IMR-90 (cell line): Measurements from ENCODE around the gene CRLF2. TPM values are rescaled to one million over a fixed set of nuclear protein-coding genes. Genes with fewer than 3 reads are reported as not detected.

Experiments used
- ATAC-seq: fragments of 200-7000 bp; cut with Tn5 transposase; 2 replicates; pipeline ENCODE4 v1.9.1; 2020; ENCODE audit warnings: low read depth, mild to moderate bottlenecking, moderate library complexity
- BruUV-seq: library from RNA; stranded (reverse); fragments of 400-500 nt; replicated peaks from 2 replicates; lab custom pipeline; 2021; lab: Mats Ljungman, UMichigan
- CTCF ChIA-PET: fragments of 300-600 bp; formaldehyde crosslinking; extraction: SDS; loops from one replicate; lab custom pipeline; 2021; ENCODE audit warnings: antibody characterized with exemption; lab: Yijun Ruan, JAX
- POLR2A ChIA-PET: fragments of 300-600 bp; sonication (Branson Sonifier 250); formaldehyde crosslinking; loops from one replicate; lab custom pipeline; 2022; ENCODE audit warnings: antibody characterized with exemption; ENCODE audit not compliant: unreplicated experiment; lab: Charles Lee
- DNase-seq: peaks from one replicate; pipeline ENCODE4 v3.0.0; 2013
- H2AFZ ChIP-seq: replicated peaks from 2 replicates; pipeline ENCODE3; 2013; ENCODE audit warnings: low read length, mild to moderate bottlenecking; ENCODE audit not compliant: poor library complexity
- H2AK5ac ChIP-seq: 2 replicates; pipeline ENCODE4 v1.6.1; 2013; ENCODE audit warnings: low read depth, low read length, inconsistent platforms
- H2AK9ac ChIP-seq: replicated peaks from 2 replicates; pipeline ENCODE3; 2013; ENCODE audit warnings: mild to moderate bottlenecking, low read depth, low read length, moderate library complexity; ENCODE audit not compliant: poor library complexity
- H2BK120ac ChIP-seq: 2 replicates; pipeline ENCODE4 v1.6.1; 2013; ENCODE audit warnings: low read depth, low read length, inconsistent platforms
- H2BK15ac ChIP-seq: 3 replicates; pipeline ENCODE4 v1.6.1; 2013; ENCODE audit warnings: low read depth, low read length, inconsistent platforms
- H2BK20ac ChIP-seq: 2 replicates; pipeline ENCODE4 v1.6.1; 2013; ENCODE audit warnings: low read depth, mild to moderate bottlenecking, inconsistent platforms, low read length, moderate library complexity
- H2BK5ac ChIP-seq: 2 replicates; pipeline ENCODE4 v1.6.1; 2013; ENCODE audit warnings: mild to moderate bottlenecking, low read depth, low read length, inconsistent platforms; ENCODE audit not compliant: poor library complexity, severe bottlenecking
- H3K14ac ChIP-seq: replicated peaks from 2 replicates; pipeline ENCODE4 v1.6.1; 2013; ENCODE audit warnings: low read depth, low read length, inconsistent platforms
- H3K18ac ChIP-seq: 2 replicates; pipeline ENCODE4 v1.6.1; 2013; ENCODE audit warnings: low read depth, low read length, control low read depth
- H3K23ac ChIP-seq: 2 replicates; pipeline ENCODE4 v1.6.1; 2013; ENCODE audit warnings: low read depth, low read length, inconsistent platforms
- H3K27ac ChIP-seq: 2 replicates; pipeline ENCODE4 v1.5.1; 2013; ENCODE audit warnings: mild to moderate bottlenecking, control low read depth, low read length; ENCODE audit not compliant: insufficient read depth
- H3K27me3 ChIP-seq: 2 replicates; pipeline ENCODE4 v1.6.1; 2013; ENCODE audit warnings: low read length; ENCODE audit not compliant: control insufficient read depth, insufficient read depth
- H3K36me3 ChIP-seq: 2 replicates; pipeline ENCODE4 v1.6.1; 2013; ENCODE audit warnings: low read length, mixed read lengths; ENCODE audit not compliant: control insufficient read depth, insufficient read depth
- H3K4ac ChIP-seq: 2 replicates; pipeline ENCODE4 v1.6.1; 2013; ENCODE audit warnings: low read depth, low read length, inconsistent platforms
- H3K4me1 ChIP-seq: 2 replicates; pipeline ENCODE4 v1.6.1; 2013; ENCODE audit warnings: low read length, mixed read lengths; ENCODE audit not compliant: control insufficient read depth, insufficient read depth
- H3K4me2 ChIP-seq: 2 replicates; pipeline ENCODE4 v1.6.1; 2013; ENCODE audit warnings: low read depth, mild to moderate bottlenecking, control low read depth, low read length, moderate library complexity
- H3K4me3 ChIP-seq: 2 replicates; pipeline ENCODE4 v1.5.1; 2013; ENCODE audit warnings: low read depth, mild to moderate bottlenecking, control low read depth, low read length, moderate library complexity; ENCODE audit not compliant: insufficient read depth
- H3K56ac ChIP-seq: 2 replicates; pipeline ENCODE4 v1.6.1; 2013; ENCODE audit warnings: low read length, inconsistent platforms; ENCODE audit not compliant: insufficient read depth; ENCODE audit errors: extremely low read depth
- H3K79me1 ChIP-seq, 2 experiments: 2 replicates each; pipeline ENCODE4 v1.6.1; 2013; ENCODE audit warnings: low read length in 2 of 2, inconsistent platforms in 1 of 2, low read depth in 1 of 2
- H3K9ac ChIP-seq: 2 replicates; pipeline ENCODE4 v1.6.1; 2013; ENCODE audit warnings: low read depth, low read length, control low read depth
- H3K9me1 ChIP-seq: 2 replicates; pipeline ENCODE4 v1.6.1; 2013; ENCODE audit warnings: low read length, inconsistent platforms; ENCODE audit not compliant: insufficient read depth
- H3K9me3 ChIP-seq: 2 replicates; pipeline ENCODE4 v1.6.1; 2013; ENCODE audit warnings: low read length; ENCODE audit not compliant: control insufficient read depth, insufficient read depth
- H4K20me1 ChIP-seq: 2 replicates; pipeline ENCODE4 v1.6.1; 2013; ENCODE audit warnings: low read length, inconsistent platforms; ENCODE audit not compliant: insufficient read depth
- H4K5ac ChIP-seq: 2 replicates; pipeline ENCODE4 v1.6.1; 2013; ENCODE audit warnings: mild to moderate bottlenecking, low read depth, low read length, control low read depth
- H4K8ac ChIP-seq, 2 experiments: 2 replicates each; pipeline ENCODE4 v1.6.1; 2013; ENCODE audit warnings: low read depth in 2 of 2, low read length in 2 of 2, control low read depth in 1 of 2, inconsistent platforms in 1 of 2
- H4K91ac ChIP-seq: 2 replicates; pipeline ENCODE4 v1.6.1; 2013; ENCODE audit warnings: low read depth, low read length, inconsistent platforms; ENCODE audit not compliant: insufficient read depth
- BHLHE40 ChIP-seq: fragments of 150-350 bp; IDR thresholded peaks from 2 replicates; pipeline ENCODE4 v1.6.1; 2016; ENCODE audit warnings: mild to moderate bottlenecking, low read depth, low read length
- CEBPB ChIP-seq: IDR thresholded peaks from 2 replicates; pipeline ENCODE4 v1.6.1; 2012; ENCODE audit warnings: low read depth, low read length, improper control_type of control experiment
- CHD1 ChIP-seq: IDR thresholded peaks from 2 replicates; pipeline ENCODE4 v1.6.1; 2012; ENCODE audit warnings: low read depth, low read length, improper control_type of control experiment
- FOS ChIP-seq: fragments of 150-350 bp; IDR thresholded peaks from 2 replicates; pipeline ENCODE4 v1.6.1; 2016; ENCODE audit warnings: low read depth, low read length
- MAZ ChIP-seq: IDR thresholded peaks from 2 replicates; pipeline ENCODE4 v1.6.1; 2012; ENCODE audit warnings: low read depth, mild to moderate bottlenecking, low read length, improper control_type of control experiment, moderate library complexity, borderline replicate concordance
- MXI1 ChIP-seq: IDR thresholded peaks from 2 replicates; pipeline ENCODE4 v1.6.1; 2012; ENCODE audit warnings: low read depth, mild to moderate bottlenecking, low read length, moderate library complexity, borderline replicate concordance
- NFE2L2 ChIP-seq: fragments of 150-350 bp; IDR thresholded peaks from 2 replicates; pipeline ENCODE4 v1.6.1; 2016; ENCODE audit warnings: low read depth, mild to moderate bottlenecking, low read length
- RAD21 ChIP-seq: IDR thresholded peaks from 2 replicates; pipeline ENCODE4 v1.6.1; 2012; ENCODE audit warnings: low read length, improper control_type of control experiment
- RCOR1 ChIP-seq: IDR thresholded peaks from 2 replicates; pipeline ENCODE4 v1.6.1; 2012; ENCODE audit warnings: mild to moderate bottlenecking, low read length, improper control_type of control experiment; ENCODE audit not compliant: insufficient replicate concordance
- USF2 ChIP-seq: fragments of 150-350 bp; IDR thresholded peaks from 2 replicates; pipeline ENCODE4 v1.6.1; 2017; ENCODE audit warnings: mild to moderate bottlenecking, antibody characterized with exemption, low read length, low read depth
- WGBS, 2 experiments: methylation state at CpG; one replicate each; pipeline versions ENCODE4 v1.1.5 to v1.1.7; 2013; ENCODE audit warnings: missing lambda C conversion rate in 2 of 2; ENCODE audit not compliant: insufficient read length in 1 of 2; ENCODE audit errors: extremely low coverage in 2 of 2; 5-methylcytosine and 5-hydroxymethylcytosine counted together
- dilution Hi-C: fragments of 300-500 bp; cut with HindIII; formaldehyde crosslinking; loops from one replicate; pipeline ENCODE4 v1.14.3; 2018; ENCODE audit warnings: low sequenced_read_pairs; ENCODE audit not compliant: unreplicated experiment
- in situ Hi-C: fragments of 300-500 bp; cut with MboI; formaldehyde crosslinking; loops from 3 replicates; pipeline ENCODE4 v1.14.3; 2019; ENCODE audit warnings: low sequenced_read_pairs, inconsistent platforms, mixed read lengths
- intact Hi-C: fragments of 100-400 bp; cut with micrococcal nuclease; formaldehyde crosslinking; loops from 2 replicates; pipeline ENCODE4 v1.10.0; 2022
- polyA plus RNA-seq, 3 experiments: library from polyadenylated mRNA; depleted of rRNA; stranded (reverse); fragments of >200 nt; gene quantifications; 2 replicates each; pipeline ENCODE4 v1.2.3, GENCODE V29; 2012; ENCODE audit warnings: low replicate concordance in 1 of 3
- total RNA-seq: library from RNA; depleted of rRNA; stranded (reverse); fragments of >200 nt; gene quantifications from 2 replicates; pipeline ENCODE4 v1.2.3, GENCODE V29; 2012

The CRLF2 gene
- total and polyA plus RNA-seq, 2 of the 4 experiments (the other 2 are of a cell fraction) = not detected

GRCh38 chrX:1210844-1211243 lies 1.6 kb downstream of the CRLF2 start:
- Histone ChIP-seq H2BK20ac (no peak overlapping the region), H4K91ac (no peak overlapping the region), H3K18ac (no peak overlapping the region), H3K23ac (no peak overlapping the region), H3K4ac (no peak overlapping the region), H3K56ac (no peak overlapping the region), H4K5ac (no peak overlapping the region), H3K36me3 (no peaks in the 10 kb centered on the region), H4K20me1 (no peaks in the 10 kb centered on the region), H3K4me2 (no peak overlapping the region), H2BK5ac (no peak overlapping the region), H2AK5ac (no peak overlapping the region), H3K9me1 (no peaks in the 10 kb centered on the region), H3K9ac (no peak overlapping the region), H2BK120ac (no peak overlapping the region), H3K4me1 (no peaks in the 10 kb centered on the region), H2AFZ (no peak overlapping the region), H3K27me3 (no peaks in the 10 kb centered on the region), H3K27ac (no peak overlapping the region), H3K9me3 (peaks cover 9% of the 10 kb centered on the region; the same call in 1 of the 2 replicates), H4K8ac (no peak overlapping the region), H3K4me3 (no peak overlapping the region), H3K79me1 (no peaks in the 10 kb centered on the region), H3K14ac (no peak overlapping the region), H2AK9ac (no peak overlapping the region), H2BK15ac (no peak overlapping the region)
- DNase-seq (no peak), ATAC-seq (no peak)
- in situ Hi-C loops = no loop called here
- dilution Hi-C loops = no loop called here
- BruUV-seq = no TSS peak
- ChIA-PET POLR2A (no interaction called here), CTCF (no interaction called here)
- WGBS, 2 experiments = 50% methylated on average over 1 of the region's 1 CpG; no CpG with 5 or more reads in 1 of the 2 experiments
- TF ChIP-seq USF2 (no peak), CEBPB (no peak), NFE2L2 (no peak), CHD1 (no peak), RCOR1 (no peak), MXI1 (no peak), MAZ (no peak), BHLHE40 (no peak), RAD21 (no peak), FOS (no peak)
- intact Hi-C loops = no loop called here
